K562 (cell line): ENCODE data around the gene BLVRA. TPM values are rescaled to one million over a fixed set of nuclear protein-coding genes. Genes with fewer than 3 reads are reported as not detected.

ENCODE experiments used
- BACH1 ChIP-seq: fragments of 200-800 bp; sonication (Bioruptor generic); IDR thresholded peaks from 2 replicates; pipeline ENCODE4 v1.6.1; 2016; ENCODE audit warnings: missing genetic modification characterization, missing compliant biosample characterization
- CCNT2 ChIP-seq: IDR thresholded peaks from 2 replicates; pipeline ENCODE4 v1.6.1; 2011; ENCODE audit warnings: borderline replicate concordance, low read depth, mild to moderate bottlenecking, moderate library complexity, mixed read lengths, low read length; ENCODE audit not compliant: insufficient read length; ENCODE audit errors: extremely low read depth
- CREB1 ChIP-seq, 2 experiments: sonication (generic) in 1 of 2; formaldehyde crosslinking in 1 of 2; IDR thresholded peaks; 2 replicates each; pipeline versions ENCODE4 v1.6.1 to v1.8.0; 2012 to 2022; ENCODE audit warnings: inconsistent platforms in 1 of 2, mild to moderate bottlenecking in 1 of 2, missing genetic modification reagents in 1 of 2, moderate library complexity in 1 of 2
- FOXA1 ChIP-seq: fragments of 450-650 bp; IDR thresholded peaks from 2 replicates; pipeline ENCODE4 v1.6.1; 2016; ENCODE audit warnings: mild to moderate bottlenecking, borderline replicate concordance
- JUN ChIP-seq, 2 experiments: sonication (generic) in 1 of 2; formaldehyde crosslinking in 1 of 2; IDR thresholded peaks; 2 replicates each; pipeline versions ENCODE4 v1.6.1 to v1.8.0; 2012 to 2022; ENCODE audit warnings: borderline replicate concordance in 2 of 2, mild to moderate bottlenecking in 2 of 2, improper control_type of control experiment in 1 of 2, low read depth in 1 of 2, low read length in 1 of 2, missing genetic modification reagents in 1 of 2
- KLF16 ChIP-seq: IDR thresholded peaks from 2 replicates; pipeline ENCODE4 v1.6.1; 2016; ENCODE audit warnings: antibody characterized with exemption
- MAFF ChIP-seq: IDR thresholded peaks from 2 replicates; pipeline ENCODE4 v1.6.1; 2012; ENCODE audit warnings: low read length, improper control_type of control experiment
- SNRNP70 ChIP-seq: fragments of 200-400 bp; formaldehyde crosslinking; optimal IDR thresholded peaks from 2 replicates; pipeline ENCODE3; 2017; ENCODE audit warnings: low read depth, low read length
- SREBF1 ChIP-seq: fragments of 150-350 bp; IDR thresholded peaks from 2 replicates; pipeline ENCODE4 v1.6.1; 2014; ENCODE audit warnings: antibody characterized with exemption, low read depth, low read length, borderline replicate concordance
- ZFP1 ChIP-seq: fragments of 450-650 bp; formaldehyde crosslinking; IDR thresholded peaks from 2 replicates; pipeline ENCODE4 v1.4.0; 2020; ENCODE audit warnings: mild to moderate bottlenecking, mixed read lengths
- ZFPM2 ChIP-seq: fragments of 250-450 bp; sonication (Bioruptor Pico); IDR thresholded peaks from 2 replicates; pipeline ENCODE4 v1.5.1; 2022; ENCODE audit warnings: mild to moderate bottlenecking
- polyA plus RNA-seq, 8 experiments: library from polyadenylated mRNA; depleted of rRNA in 4 of 8; stranded (reverse) in 5 of 8; unstranded in 3 of 8; fragments of >200 nt; fragmentation: Nextera tagmentation in 2 of 8; fragmentation: Illumina TruSeq in 1 of 8; extraction: Ambion mirVana in 2 of 8; extraction: Trizol in 1 of 8; gene quantifications; 2 replicates each; pipeline versions ENCODE4 v1.2.1 to v1.2.3, GENCODE V29; 2011 to 2014; ENCODE audit warnings: inconsistent platforms in 1 of 8, missing spikeins in 1 of 8
- total RNA-seq, 7 experiments: library from RNA; depleted of rRNA in 6 of 7; stranded (reverse); fragments of >200 nt in 6 of 7; fragmentation: Illumina TruSeq in 2 of 7; extraction: Trizol in 2 of 7; gene quantifications; 2 replicates each; pipeline versions ENCODE4 v1.2.1 to v1.2.3, GENCODE V29; 2011 to 2021; ENCODE audit warnings: low replicate concordance in 1 of 7
- TF ChIP-seq, protein P1 (sequence below): fragments of 450-650 bp; IDR thresholded peaks from 2 replicates; pipeline ENCODE4 v1.7.0; 2016; ENCODE audit warnings: borderline replicate concordance
- TF ChIP-seq, protein P2 (sequence below): fragments of 450-650 bp; IDR thresholded peaks from 2 replicates; pipeline ENCODE4 v1.6.1; 2018; ENCODE audit warnings: mild to moderate bottlenecking, low read depth; ENCODE audit not compliant: partially characterized antibody
- TF ChIP-seq, protein P3 (sequence below), 2 experiments: fragments of 250-450 bp in 1 of 2; fragments of 450-650 bp in 1 of 2; sonication (Bioruptor Pico) in 1 of 2; IDR thresholded peaks; 2 replicates each; pipeline versions ENCODE4 v1.6.1 to v1.8.0; 2016 to 2021; ENCODE audit warnings: mild to moderate bottlenecking in 2 of 2, moderate library complexity in 2 of 2, missing compliant biosample characterization in 1 of 2, missing genetic modification characterization in 1 of 2
- TF ChIP-seq, protein P4 (sequence below): fragments of 250-450 bp; sonication (Bioruptor Pico); IDR thresholded peaks from 2 replicates; pipeline ENCODE4 v1.9.0; 2021; ENCODE audit warnings: mild to moderate bottlenecking, inconsistent platforms
- TF ChIP-seq, protein P5 (sequence below): sonication (generic); formaldehyde crosslinking; IDR thresholded peaks from 2 replicates; pipeline ENCODE4 v1.8.0; 2023; ENCODE audit warnings: mild to moderate bottlenecking, missing genetic modification reagents

Gene BLVRA
- total and polyA plus RNA-seq, 9 of the 15 experiments (the other 6 are each of a cell fraction or from before 2014, with no cell fraction given), result 48.5 to 147 (median 61.5) TPM

GRCh38 chr7:43729214-43729923, 29.1 kb upstream of the BLVRA start, which contains the start of gene COA1 (continued):
- TF ChIP-seq, protein P1, sequence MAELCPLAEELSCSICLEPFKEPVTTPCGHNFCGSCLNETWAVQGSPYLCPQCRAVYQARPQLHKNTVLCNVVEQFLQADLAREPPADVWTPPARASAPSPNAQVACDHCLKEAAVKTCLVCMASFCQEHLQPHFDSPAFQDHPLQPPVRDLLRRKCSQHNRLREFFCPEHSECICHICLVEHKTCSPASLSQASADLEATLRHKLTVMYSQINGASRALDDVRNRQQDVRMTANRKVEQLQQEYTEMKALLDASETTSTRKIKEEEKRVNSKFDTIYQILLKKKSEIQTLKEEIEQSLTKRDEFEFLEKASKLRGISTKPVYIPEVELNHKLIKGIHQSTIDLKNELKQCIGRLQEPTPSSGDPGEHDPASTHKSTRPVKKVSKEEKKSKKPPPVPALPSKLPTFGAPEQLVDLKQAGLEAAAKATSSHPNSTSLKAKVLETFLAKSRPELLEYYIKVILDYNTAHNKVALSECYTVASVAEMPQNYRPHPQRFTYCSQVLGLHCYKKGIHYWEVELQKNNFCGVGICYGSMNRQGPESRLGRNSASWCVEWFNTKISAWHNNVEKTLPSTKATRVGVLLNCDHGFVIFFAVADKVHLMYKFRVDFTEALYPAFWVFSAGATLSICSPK, result no peak
- TF ChIP-seq BACH1 (no peak), SREBF1 (0 out of 2 replicates have a peak, but pooled peaks have one; percentile 55), ZFP1 (CRISPR knock-in tag) (no peak), ZFPM2 (CRISPR knock-in tag) (no peak), SNRNP70 (no peak), MAFF (no peak), FOXA1 (no peak), KLF16 (no peak), JUN (IDR thresholded peaks at IDR 0.05; ENCODE audit: borderline replicate concordance, low read depth, low read length) (0 out of 2 replicates have a peak, but pooled peaks have one; percentile 37), JUN (CRISPR knock-in tag; IDR thresholded peaks at IDR 0.05; ENCODE audit: borderline replicate concordance) (0 out of 2 replicates have a peak, but pooled peaks have one; percentile 45), CCNT2 (peak; percentile 76), CREB1 (IDR thresholded peaks at IDR 0.05) (no peak), CREB1 (CRISPR knock-in tag; IDR thresholded peaks at IDR 0.05) (peak; percentile 58; the same call in 1 of the 2 replicates)
- TF ChIP-seq, protein P2, sequence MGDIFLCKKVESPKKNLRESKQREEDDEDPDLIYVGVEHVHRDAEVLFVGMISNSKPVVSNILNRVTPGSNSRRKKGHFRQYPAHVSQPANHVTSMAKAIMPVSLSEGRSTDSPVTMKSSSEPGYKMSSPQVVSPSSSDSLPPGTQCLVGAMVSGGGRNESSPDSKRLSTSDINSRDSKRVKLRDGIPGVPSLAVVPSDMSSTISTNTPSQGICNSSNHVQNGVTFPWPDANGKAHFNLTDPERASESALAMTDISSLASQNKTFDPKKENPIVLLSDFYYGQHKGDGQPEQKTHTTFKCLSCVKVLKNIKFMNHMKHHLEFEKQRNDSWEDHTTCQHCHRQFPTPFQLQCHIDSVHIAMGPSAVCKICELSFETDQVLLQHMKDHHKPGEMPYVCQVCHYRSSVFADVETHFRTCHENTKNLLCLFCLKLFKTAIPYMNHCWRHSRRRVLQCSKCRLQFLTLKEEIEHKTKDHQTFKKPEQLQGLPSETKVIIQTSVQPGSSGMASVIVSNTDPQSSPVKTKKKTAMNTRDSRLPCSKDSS, result no peak
- TF ChIP-seq, protein P3, sequence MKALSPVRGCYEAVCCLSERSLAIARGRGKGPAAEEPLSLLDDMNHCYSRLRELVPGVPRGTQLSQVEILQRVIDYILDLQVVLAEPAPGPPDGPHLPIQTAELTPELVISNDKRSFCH (CRISPR knock-in tag; IDR thresholded peaks at IDR 0.05), result no peak
- TF ChIP-seq, protein P3 (tag; IDR thresholded peaks at IDR 0.05), result no peak
- TF ChIP-seq, protein P4, sequence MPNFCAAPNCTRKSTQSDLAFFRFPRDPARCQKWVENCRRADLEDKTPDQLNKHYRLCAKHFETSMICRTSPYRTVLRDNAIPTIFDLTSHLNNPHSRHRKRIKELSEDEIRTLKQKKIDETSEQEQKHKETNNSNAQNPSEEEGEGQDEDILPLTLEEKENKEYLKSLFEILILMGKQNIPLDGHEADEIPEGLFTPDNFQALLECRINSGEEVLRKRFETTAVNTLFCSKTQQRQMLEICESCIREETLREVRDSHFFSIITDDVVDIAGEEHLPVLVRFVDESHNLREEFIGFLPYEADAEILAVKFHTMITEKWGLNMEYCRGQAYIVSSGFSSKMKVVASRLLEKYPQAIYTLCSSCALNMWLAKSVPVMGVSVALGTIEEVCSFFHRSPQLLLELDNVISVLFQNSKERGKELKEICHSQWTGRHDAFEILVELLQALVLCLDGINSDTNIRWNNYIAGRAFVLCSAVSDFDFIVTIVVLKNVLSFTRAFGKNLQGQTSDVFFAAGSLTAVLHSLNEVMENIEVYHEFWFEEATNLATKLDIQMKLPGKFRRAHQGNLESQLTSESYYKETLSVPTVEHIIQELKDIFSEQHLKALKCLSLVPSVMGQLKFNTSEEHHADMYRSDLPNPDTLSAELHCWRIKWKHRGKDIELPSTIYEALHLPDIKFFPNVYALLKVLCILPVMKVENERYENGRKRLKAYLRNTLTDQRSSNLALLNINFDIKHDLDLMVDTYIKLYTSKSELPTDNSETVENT (CRISPR knock-in tag), result peak; percentile 98
- TF ChIP-seq, protein P5, sequence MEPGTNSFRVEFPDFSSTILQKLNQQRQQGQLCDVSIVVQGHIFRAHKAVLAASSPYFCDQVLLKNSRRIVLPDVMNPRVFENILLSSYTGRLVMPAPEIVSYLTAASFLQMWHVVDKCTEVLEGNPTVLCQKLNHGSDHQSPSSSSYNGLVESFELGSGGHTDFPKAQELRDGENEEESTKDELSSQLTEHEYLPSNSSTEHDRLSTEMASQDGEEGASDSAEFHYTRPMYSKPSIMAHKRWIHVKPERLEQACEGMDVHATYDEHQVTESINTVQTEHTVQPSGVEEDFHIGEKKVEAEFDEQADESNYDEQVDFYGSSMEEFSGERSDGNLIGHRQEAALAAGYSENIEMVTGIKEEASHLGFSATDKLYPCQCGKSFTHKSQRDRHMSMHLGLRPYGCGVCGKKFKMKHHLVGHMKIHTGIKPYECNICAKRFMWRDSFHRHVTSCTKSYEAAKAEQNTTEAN (CRISPR knock-in tag), result no peak
